Neural progenitor cell (in vitro differentiated cells): ENCODE results near the gene IQSEC3.

Source experiments
- CTCF ChIP-seq: fragments of 200-600 bp; sonication (generic); IDR thresholded peaks from 2 replicates; pipeline ENCODE4 v1.5.1; 2017; ENCODE audit warnings: antibody characterized with exemption, mild to moderate bottlenecking
- EZH2phosphoT487 ChIP-seq: fragments of 200-600 bp; sonication (generic); IDR thresholded peaks from 2 replicates; pipeline ENCODE4 v1.6.1; 2017; ENCODE audit warnings: antibody characterized with exemption

- no peak for TF ChIP-seq CTCF
- TF ChIP-seq EZH2phosphoT487 = no peak
Observed at GRCh38 chr12:147242-147641, 80.7 kb downstream of the IQSEC3 start.
